Activated T-helper 1 cell treated with anti-CD3 and anti-CD28 coated beads, Interleukin-12 subunit alpha, Interleukin-12 subunit beta, Interleukin-2, Interleukin-4 antibody, amounts not matched to agents 30 ng/mL and 10 ng/mL and 1 ng/mL, durations not matched to agents 14 hours and 24 hours and 36 hours (primary cell): ENCODE measurements around the gene KCNMB4. TPM values are rescaled to one million over a fixed set of nuclear protein-coding genes. Genes with fewer than 3 reads are reported as not detected.

Experiments
- DNase-seq: peaks from one replicate; pipeline ENCODE4 v3.0.0; 2021; ENCODE audit warnings: low spot score
- H3K27ac Mint-ChIP-seq: one replicate; pipeline ENCODE4 v1.8.0; 2021; ENCODE audit warnings: mild to moderate bottlenecking, mixed read lengths
- H3K27me3 Mint-ChIP-seq: one replicate; pipeline ENCODE4 v1.8.0; 2022; ENCODE audit warnings: mild to moderate bottlenecking, moderate library complexity, mixed read lengths; ENCODE audit not compliant: insufficient read depth
- H3K36me3 Mint-ChIP-seq: one replicate; pipeline ENCODE4 v1.8.0; 2021; ENCODE audit warnings: low read depth, mixed read lengths
- H3K4me1 Mint-ChIP-seq: one replicate; pipeline ENCODE4 v1.8.0; 2021; ENCODE audit warnings: low read depth, mixed read lengths
- H3K4me3 Mint-ChIP-seq: one replicate; pipeline ENCODE4 v1.8.0; 2021; ENCODE audit warnings: mild to moderate bottlenecking, moderate library complexity, mixed read lengths
- H3K9me3 Mint-ChIP-seq: one replicate; pipeline ENCODE4 v1.8.0; 2021; ENCODE audit warnings: mixed read lengths
- intact Hi-C: fragments of 100-400 bp; cut with micrococcal nuclease; formaldehyde crosslinking; loops from one replicate; pipeline ENCODE4 v1.15.1; 2024
- total RNA-seq: library from RNA; stranded (reverse); gene quantifications from 2 replicates; pipeline ENCODE4 v1.2.3, GENCODE V29; 2022

KCNMB4 gene
- total RNA-seq: 0.17 and 0.80 TPM in 2 replicates

- Mint-ChIP-seq H3K27me3 (peaks cover 44% of the 10 kb centered on the region), H3K27ac (peak within 1 kb of the TSS; percentile 63), H3K36me3 (no peaks in the 10 kb centered on the region), H3K4me3 (peak within 1 kb of the TSS; percentile 87), H3K4me1 (peaks cover 20% of the 10 kb centered on the region), H3K9me3 (no peaks in the 10 kb centered on the region)
- peak; percentile 71 for DNase-seq
- intact Hi-C loops: loop anchor here (1.0 to 10.0 kb wide), 5 partner anchors 122 to 1476 kb away; partner anchors contain the start of genes FRS2 and TMEM19
Measured at GRCh38 chr12:70365648-70366518, at the start of gene KCNMB4. Gene KCNMB4, plus strand, starts transcription at chr12:70366290. Its CDS starts 445 bp downstream, at chr12:70366735.

DNA sequence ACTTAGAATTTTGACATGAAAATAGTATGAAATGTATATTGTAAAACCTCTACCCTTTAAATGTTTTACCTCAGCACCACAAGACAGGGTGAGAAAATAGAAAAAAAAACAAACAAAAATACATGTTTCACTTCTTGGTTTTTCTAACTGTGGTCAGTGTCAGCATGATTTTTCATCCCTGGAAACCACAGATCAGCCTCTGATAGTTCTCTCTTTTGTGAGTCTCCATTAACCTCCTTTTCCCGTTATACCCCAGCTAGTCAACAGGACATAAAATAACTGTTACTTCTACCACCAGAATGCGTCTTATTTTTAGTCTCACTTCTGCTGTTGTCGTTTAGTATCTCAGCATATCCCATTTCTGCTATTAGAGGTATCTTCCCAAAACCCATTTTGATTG is 48.3 kb upstream of the KCNMB4 start:
- peak overlapping the region; percentile 15 for H3K27ac Mint-ChIP-seq
- no peaks in the 10 kb centered on the region for H3K27me3 Mint-ChIP-seq
- H3K4me1 Mint-ChIP-seq: peaks cover 17% of the 10 kb centered on the region
- DNase-seq: no peak
- no peak overlapping the region for H3K4me3 Mint-ChIP-seq
- intact Hi-C loops: no loop called here
- no peaks in the 10 kb centered on the region for H3K9me3 Mint-ChIP-seq
- peaks cover 7% of the 10 kb centered on the region for H3K36me3 Mint-ChIP-seq

DNA sequence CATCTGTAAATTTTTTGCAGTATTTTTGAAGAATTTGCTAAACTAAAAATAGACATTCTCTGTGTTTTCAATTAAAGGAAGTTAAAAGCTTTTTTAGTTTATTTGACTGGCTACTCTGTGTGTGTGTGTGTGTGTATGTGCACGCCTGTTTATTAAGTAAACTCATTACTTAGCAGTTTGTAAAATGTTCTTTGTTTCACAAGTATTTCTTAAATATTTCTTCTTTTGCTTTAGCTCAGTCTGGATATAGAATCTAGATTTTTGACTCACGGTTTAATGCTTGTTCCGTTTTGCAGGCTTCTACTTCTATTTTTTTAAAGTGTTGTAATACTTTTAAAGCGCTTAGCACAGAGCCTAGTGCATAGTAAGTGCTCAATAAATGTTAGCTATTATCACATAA is 46.5 kb upstream of the KCNMB4 start:
- H3K4me1 Mint-ChIP-seq: peaks cover 13% of the 10 kb centered on the region
- intact Hi-C loops: no loop called here
- H3K9me3 Mint-ChIP-seq: no peaks in the 10 kb centered on the region
- H3K27me3 Mint-ChIP-seq: no peaks in the 10 kb centered on the region
- no peak for DNase-seq
- H3K4me3 Mint-ChIP-seq: no peak overlapping the region
- peaks cover 13% of the 10 kb centered on the region for H3K36me3 Mint-ChIP-seq
- no peak overlapping the region for H3K27ac Mint-ChIP-seq

- no peaks in the 10 kb centered on the region for H3K9me3 Mint-ChIP-seq
- peaks cover 13% of the 10 kb centered on the region for H3K4me1 Mint-ChIP-seq
- no peak for DNase-seq
- intact Hi-C loops: no loop called here
- no peak overlapping the region for H3K27ac Mint-ChIP-seq
- H3K4me3 Mint-ChIP-seq: no peak overlapping the region
- H3K27me3 Mint-ChIP-seq: no peaks in the 10 kb centered on the region
- peaks cover 13% of the 10 kb centered on the region for H3K36me3 Mint-ChIP-seq
Measured at GRCh38 chr12:70321191-70321590, 44.9 kb upstream of the KCNMB4 start.

DNA sequence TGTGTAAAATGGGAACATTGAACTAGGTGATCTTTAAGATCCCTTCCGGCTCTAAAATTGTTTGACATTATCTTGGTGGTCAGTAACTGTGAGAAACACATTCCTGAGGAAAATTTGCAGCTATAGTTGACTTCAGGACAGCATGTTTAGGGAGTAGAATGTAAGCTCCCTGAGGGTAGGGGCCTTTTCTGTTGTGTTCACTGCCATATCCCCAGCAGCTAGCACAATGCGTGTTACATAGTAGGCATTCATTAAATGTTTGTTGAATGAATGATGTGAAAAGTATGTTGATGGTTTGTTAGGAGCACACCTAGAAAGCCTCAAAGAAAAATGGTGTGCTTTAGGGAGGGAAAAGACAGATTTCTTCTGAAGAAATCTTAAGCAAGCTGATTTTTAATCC is 38.5 kb upstream of the KCNMB4 start:
- intact Hi-C loops: no loop called here
- DNase-seq: no peak
- peaks cover 5% of the 10 kb centered on the region for H3K9me3 Mint-ChIP-seq
- H3K27ac Mint-ChIP-seq: no peak overlapping the region
- peaks cover 5% of the 10 kb centered on the region for H3K4me1 Mint-ChIP-seq
- no peak overlapping the region for H3K4me3 Mint-ChIP-seq
- no peaks in the 10 kb centered on the region for H3K27me3 Mint-ChIP-seq
- H3K36me3 Mint-ChIP-seq: peaks cover 25% of the 10 kb centered on the region

DNA sequence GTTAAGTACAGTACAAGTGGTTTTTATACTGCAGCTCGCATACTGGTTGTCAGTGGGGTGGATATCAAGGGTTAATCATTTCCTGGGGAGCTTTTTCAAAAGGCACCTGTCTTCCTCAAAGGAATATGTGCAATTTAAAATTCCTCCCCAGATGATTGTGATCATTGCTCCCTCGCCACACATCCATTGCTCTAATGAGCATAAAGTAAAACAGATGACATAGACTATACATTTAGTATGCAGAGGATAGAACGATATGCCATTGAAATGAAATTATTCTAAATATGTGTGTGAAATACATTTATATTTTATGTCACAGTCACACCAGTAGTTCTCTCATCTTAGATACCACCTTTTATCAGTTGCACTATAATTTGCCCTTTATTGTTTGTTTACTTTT is 36.4 kb upstream of the KCNMB4 start:
- Mint-ChIP-seq H3K36me3 (peaks cover 17% of the 10 kb centered on the region), H3K4me3 (no peak overlapping the region), H3K27ac (no peak overlapping the region), H3K4me1 (peaks cover 5% of the 10 kb centered on the region), H3K27me3 (no peaks in the 10 kb centered on the region), H3K9me3 (peaks cover 5% of the 10 kb centered on the region)
- DNase-seq: no peak
- intact Hi-C loops: no loop called here

GRCh38 chr12:70330158-70330557 is 35.9 kb upstream of the KCNMB4 start:
- H3K4me1 Mint-ChIP-seq: peaks cover 5% of the 10 kb centered on the region
- intact Hi-C loops: no loop called here
- peaks cover 5% of the 10 kb centered on the region for H3K9me3 Mint-ChIP-seq
- H3K36me3 Mint-ChIP-seq: peaks cover 19% of the 10 kb centered on the region
- H3K4me3 Mint-ChIP-seq: no peak overlapping the region
- no peak overlapping the region for H3K27ac Mint-ChIP-seq
- H3K27me3 Mint-ChIP-seq: no peaks in the 10 kb centered on the region
- no peak for DNase-seq

DNA sequence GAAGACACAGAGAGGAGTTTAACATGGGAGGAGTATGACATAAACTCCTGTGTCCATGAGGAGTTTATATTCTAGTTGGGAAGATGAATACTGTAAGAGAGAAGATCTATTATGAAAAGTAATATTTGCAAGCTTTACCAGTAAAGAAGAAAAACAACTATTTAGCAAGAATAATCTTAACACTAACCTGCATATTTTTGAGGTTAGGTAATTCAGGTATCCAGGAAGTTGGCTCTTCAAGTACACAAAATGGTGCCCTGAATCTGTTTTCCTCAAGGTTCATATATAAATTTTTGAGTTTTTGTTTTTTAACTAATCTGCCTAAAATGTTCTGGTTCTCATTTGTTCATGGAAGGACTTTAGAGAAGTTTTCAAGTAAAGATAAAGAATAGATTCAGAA is 33.9 kb upstream of the KCNMB4 start:
- Mint-ChIP-seq H3K4me3 (no peak overlapping the region), H3K9me3 (no peaks in the 10 kb centered on the region), H3K4me1 (peaks cover 5% of the 10 kb centered on the region), H3K27me3 (no peaks in the 10 kb centered on the region), H3K36me3 (peaks cover 19% of the 10 kb centered on the region), H3K27ac (no peak overlapping the region)
- DNase-seq: no peak
- intact Hi-C loops: no loop called here

- DNase-seq: no peak
- Mint-ChIP-seq H3K27ac (no peak overlapping the region), H3K36me3 (peaks cover 26% of the 10 kb centered on the region), H3K27me3 (no peaks in the 10 kb centered on the region), H3K4me3 (no peak overlapping the region), H3K4me1 (no peaks in the 10 kb centered on the region), H3K9me3 (no peaks in the 10 kb centered on the region)
- intact Hi-C loops: no loop called here
Measured at GRCh38 chr12:70334742-70335141, 31.3 kb upstream of the KCNMB4 start.

DNA sequence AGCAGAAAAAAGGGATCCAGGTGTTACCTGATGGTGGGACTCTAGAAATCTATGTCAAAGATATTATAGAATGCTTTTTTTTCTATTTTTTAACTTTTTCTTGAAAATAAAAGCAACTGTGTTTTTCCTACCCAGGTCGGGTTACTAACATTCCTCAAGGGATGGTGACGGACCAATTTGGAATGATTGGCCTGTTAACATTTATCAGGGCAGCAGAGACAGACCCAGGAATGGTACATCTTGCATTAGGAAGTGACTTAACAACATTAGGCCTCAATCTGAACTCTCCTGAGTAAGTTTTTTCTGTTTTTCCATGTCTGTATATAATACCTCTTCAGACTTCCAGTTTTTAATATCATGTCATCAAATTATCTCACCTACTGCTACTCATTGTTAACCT is 27.6 kb upstream of the KCNMB4 start:
- no peak overlapping the region for H3K4me3 Mint-ChIP-seq
- intact Hi-C loops: no loop called here
- DNase-seq: no peak
- H3K36me3 Mint-ChIP-seq: peaks cover 37% of the 10 kb centered on the region
- no peaks in the 10 kb centered on the region for H3K27me3 Mint-ChIP-seq
- H3K9me3 Mint-ChIP-seq: no peaks in the 10 kb centered on the region
- peak overlapping the region; percentile 6 for H3K27ac Mint-ChIP-seq
- H3K4me1 Mint-ChIP-seq: no peaks in the 10 kb centered on the region

- H3K4me1 Mint-ChIP-seq: no peaks in the 10 kb centered on the region
- H3K27me3 Mint-ChIP-seq: no peaks in the 10 kb centered on the region
- H3K4me3 Mint-ChIP-seq: no peak overlapping the region
- H3K9me3 Mint-ChIP-seq: no peaks in the 10 kb centered on the region
- peaks cover 19% of the 10 kb centered on the region for H3K36me3 Mint-ChIP-seq
- intact Hi-C loops: no loop called here
- DNase-seq: no peak
- H3K27ac Mint-ChIP-seq: no peak overlapping the region
Measured at GRCh38 chr12:70351076-70351475, 15.0 kb upstream of the KCNMB4 start.

DNA sequence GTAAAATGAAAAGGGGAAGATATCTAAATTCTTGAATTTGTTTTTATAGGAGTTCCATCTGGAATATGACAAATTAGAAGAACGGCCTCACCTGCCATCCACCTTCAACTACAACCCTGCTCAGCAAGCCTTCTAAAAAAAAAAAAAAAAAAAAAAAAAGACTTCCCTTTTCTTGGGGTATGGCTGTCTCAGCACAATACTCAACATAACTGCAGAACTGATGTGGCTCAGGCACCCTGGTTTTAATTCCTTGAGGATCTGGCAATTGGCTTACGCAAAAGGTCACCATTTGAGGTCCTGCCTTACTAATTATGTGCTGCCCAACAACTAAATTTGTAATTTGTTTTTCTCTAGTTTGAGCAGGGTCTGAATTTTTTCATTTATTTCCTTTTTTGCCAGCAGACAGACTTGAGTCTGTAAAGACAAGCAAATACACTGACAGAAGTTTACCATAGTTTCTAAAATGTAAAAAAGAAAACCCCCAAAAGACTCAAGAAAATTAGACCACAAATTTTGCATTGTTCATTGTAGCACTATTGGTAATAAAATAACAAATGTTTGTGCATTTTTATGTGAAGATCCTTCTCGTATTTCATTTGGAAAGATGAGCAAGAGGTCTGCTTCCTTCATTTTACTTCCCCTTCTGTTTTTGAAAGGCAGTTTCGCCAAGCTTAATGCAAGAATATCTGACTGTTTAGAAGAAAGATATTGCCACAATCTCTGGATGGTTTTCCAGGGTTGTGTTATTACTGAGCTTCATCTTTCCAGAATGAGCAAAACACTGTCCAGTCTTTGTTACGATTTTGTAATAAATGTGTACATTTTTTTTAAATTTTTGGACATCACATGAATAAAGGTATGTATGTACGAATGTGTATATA is 12.1 kb upstream of the KCNMB4 start:
- DNase-seq: no peak
- peaks cover 19% of the 10 kb centered on the region for H3K36me3 Mint-ChIP-seq
- H3K27me3 Mint-ChIP-seq: no peaks in the 10 kb centered on the region
- H3K27ac Mint-ChIP-seq: no peak overlapping the region
- no peaks in the 10 kb centered on the region for H3K9me3 Mint-ChIP-seq
- no peak overlapping the region for H3K4me3 Mint-ChIP-seq
- no peaks in the 10 kb centered on the region for H3K4me1 Mint-ChIP-seq
- intact Hi-C loops: no loop called here

- Mint-ChIP-seq H3K4me3 (no peak overlapping the region), H3K27me3 (no peaks in the 10 kb centered on the region), H3K36me3 (peaks cover 19% of the 10 kb centered on the region), H3K4me1 (no peaks in the 10 kb centered on the region), H3K27ac (no peak overlapping the region), H3K9me3 (no peaks in the 10 kb centered on the region)
- DNase-seq: no peak
- intact Hi-C loops: no loop called here
Measured at GRCh38 chr12:70354787-70355186, 11.3 kb upstream of the KCNMB4 start.
